C4-2B (cell line): Measurements from ENCODE around the gene APOL2.

Experiments
- ZFX ChIP-seq: fragments of 450-650 bp; IDR thresholded peaks from 2 replicates; pipeline ENCODE4 v1.6.1; 2017
- TF ChIP-seq, protein P1 (sequence below): fragments of 450-650 bp; conservative IDR thresholded peaks from 2 replicates; pipeline ENCODE4 v1.5.1; 2017; ENCODE audit warnings: mild to moderate bottlenecking

DNA sequence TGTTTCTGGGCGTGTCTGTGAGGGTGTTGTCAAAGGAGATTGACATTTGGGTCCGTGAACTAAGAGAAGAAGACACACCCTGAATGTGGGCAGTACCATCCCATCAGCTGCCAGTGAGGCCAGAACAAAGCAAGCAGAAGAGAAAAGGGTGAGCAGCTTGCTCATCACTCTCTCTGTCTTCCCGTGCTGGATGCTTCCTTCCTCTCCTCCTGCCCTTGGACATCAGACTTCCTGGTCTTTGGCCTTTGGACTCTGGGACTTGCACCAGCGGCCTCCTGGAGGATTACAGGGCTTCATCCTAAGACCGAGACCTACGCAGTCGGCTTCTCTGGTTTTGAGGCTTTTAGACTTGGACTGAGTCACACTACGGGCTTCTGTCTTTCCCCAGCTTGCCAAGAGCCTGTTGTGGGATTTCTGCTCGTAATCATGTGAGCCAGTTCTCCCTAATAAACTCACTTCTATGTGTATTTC, 18.8 kb downstream of the APOL2 start:
- TF ChIP-seq, protein P1, sequence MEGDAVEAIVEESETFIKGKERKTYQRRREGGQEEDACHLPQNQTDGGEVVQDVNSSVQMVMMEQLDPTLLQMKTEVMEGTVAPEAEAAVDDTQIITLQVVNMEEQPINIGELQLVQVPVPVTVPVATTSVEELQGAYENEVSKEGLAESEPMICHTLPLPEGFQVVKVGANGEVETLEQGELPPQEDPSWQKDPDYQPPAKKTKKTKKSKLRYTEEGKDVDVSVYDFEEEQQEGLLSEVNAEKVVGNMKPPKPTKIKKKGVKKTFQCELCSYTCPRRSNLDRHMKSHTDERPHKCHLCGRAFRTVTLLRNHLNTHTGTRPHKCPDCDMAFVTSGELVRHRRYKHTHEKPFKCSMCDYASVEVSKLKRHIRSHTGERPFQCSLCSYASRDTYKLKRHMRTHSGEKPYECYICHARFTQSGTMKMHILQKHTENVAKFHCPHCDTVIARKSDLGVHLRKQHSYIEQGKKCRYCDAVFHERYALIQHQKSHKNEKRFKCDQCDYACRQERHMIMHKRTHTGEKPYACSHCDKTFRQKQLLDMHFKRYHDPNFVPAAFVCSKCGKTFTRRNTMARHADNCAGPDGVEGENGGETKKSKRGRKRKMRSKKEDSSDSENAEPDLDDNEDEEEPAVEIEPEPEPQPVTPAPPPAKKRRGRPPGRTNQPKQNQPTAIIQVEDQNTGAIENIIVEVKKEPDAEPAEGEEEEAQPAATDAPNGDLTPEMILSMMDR: no peak
- no peak for TF ChIP-seq ZFX
